ENCODE results near the gene ARL5A.

DNA sequence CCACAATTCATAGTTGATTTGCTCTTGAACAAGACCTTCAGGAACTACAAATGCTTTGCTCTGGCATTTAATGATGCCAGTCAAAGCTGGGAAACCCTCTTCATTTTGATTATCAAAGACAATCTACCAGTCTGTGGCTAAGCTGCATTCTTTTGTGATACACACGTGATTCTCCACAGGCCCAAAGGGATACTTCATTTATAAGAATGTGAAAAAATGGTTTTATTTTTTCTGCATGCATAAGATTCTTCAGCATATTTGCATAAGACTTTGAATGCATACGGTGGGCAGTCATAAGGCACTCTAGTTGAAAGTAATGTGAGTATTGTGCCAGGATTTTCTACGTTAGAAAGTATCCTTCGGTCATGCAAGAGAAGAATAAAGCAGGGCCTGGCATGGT, 33.0 kb upstream of the ARL5A start:
- no peak for TF ChIP-seq HNRNPK (IDR thresholded peaks at IDR 0.05; ENCODE audit: low read depth, low read length, poor library complexity, severe bottlenecking)
- TF ChIP-seq ZNF3 (CRISPR knock-in tag; IDR thresholded peaks at IDR 0.05): no peak
- TF ChIP-seq HNRNPH1 (optimal IDR thresholded peaks at IDR 0.05; ENCODE audit: low read depth, low read length): no peak

All from K562 (cell line).